Omental fat pad (tissue), 4 donors: ENCODE results near the gene ASB4. TPM values are rescaled to one million over a fixed set of nuclear protein-coding genes. Genes with fewer than 3 reads are reported as not detected.

Experiments
- ATAC-seq: fragments of 150-250 bp; one replicate; pipeline ENCODE4 v1.9.1; 2016; ENCODE audit warnings: mild to moderate bottlenecking, moderate library complexity; ENCODE audit not compliant: low FRiP score
- DNase-seq: peaks from one replicate; pipeline ENCODE4 v3.0.0-alpha.2; 2019; ENCODE audit warnings: low spot score
- total RNA-seq, 4 donors: library from RNA; depleted of rRNA; stranded (reverse); fragments of >200 nt; gene quantifications; one replicate each; pipeline ENCODE4 v1.1.0, GENCODE V29; 2016
- TF ChIP-seq, protein P1 (sequence below), 3 donors: fragments of 450-650 bp; IDR thresholded peaks; one replicate each; pipeline ENCODE4 v1.5.1; 2016 to 2017; ENCODE audit warnings: antibody characterized with exemption in 3 of 3, mild to moderate bottlenecking in 3 of 3, moderate library complexity in 2 of 3

Gene ASB4
- total RNA-seq, 4 donors from 2014 or later: 0.12 to 0.28 TPM; not detected in 2

DNA sequence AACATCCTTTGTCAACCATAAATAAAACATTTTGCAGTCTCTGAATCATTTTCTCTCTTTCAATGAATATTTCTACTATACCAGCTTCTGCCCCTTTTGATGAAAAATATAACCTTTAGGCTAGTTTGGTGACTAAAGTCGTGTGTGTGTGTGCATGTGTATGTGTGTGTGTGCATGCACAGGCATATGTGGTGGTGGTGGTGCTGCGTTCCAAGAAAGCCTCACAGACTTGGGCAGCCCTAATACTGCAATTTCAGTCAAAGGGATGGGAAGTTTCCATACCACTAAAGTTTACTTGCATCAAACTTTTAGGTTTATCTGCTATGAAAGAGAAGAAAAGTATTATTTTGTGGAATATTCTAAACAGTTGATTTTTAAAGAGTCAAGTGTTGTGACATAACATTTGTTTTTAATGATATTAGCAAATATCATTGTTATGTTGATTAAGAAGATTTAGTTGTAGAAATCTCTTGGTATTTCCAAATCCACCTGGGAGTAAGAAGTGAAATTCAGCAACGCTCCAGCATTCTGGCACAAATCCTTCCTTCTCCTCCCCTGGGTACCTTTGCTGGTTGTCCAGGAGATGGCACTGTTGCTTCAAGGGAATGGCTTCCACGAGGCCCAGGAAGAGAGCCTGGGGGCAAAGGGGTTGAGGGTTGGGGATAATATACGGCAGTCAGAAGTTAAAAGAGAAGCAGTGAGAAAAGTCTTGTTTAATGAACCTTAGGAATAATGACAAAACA is 41.5 kb downstream of the ASB4 start:
- TF ChIP-seq, protein P1, sequence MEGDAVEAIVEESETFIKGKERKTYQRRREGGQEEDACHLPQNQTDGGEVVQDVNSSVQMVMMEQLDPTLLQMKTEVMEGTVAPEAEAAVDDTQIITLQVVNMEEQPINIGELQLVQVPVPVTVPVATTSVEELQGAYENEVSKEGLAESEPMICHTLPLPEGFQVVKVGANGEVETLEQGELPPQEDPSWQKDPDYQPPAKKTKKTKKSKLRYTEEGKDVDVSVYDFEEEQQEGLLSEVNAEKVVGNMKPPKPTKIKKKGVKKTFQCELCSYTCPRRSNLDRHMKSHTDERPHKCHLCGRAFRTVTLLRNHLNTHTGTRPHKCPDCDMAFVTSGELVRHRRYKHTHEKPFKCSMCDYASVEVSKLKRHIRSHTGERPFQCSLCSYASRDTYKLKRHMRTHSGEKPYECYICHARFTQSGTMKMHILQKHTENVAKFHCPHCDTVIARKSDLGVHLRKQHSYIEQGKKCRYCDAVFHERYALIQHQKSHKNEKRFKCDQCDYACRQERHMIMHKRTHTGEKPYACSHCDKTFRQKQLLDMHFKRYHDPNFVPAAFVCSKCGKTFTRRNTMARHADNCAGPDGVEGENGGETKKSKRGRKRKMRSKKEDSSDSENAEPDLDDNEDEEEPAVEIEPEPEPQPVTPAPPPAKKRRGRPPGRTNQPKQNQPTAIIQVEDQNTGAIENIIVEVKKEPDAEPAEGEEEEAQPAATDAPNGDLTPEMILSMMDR (IDR thresholded peaks at IDR 0.05): peak in 1 of 3 donors; percentile 69
- no peak for DNase-seq
- peak; percentile 66 for ATAC-seq

DNA sequence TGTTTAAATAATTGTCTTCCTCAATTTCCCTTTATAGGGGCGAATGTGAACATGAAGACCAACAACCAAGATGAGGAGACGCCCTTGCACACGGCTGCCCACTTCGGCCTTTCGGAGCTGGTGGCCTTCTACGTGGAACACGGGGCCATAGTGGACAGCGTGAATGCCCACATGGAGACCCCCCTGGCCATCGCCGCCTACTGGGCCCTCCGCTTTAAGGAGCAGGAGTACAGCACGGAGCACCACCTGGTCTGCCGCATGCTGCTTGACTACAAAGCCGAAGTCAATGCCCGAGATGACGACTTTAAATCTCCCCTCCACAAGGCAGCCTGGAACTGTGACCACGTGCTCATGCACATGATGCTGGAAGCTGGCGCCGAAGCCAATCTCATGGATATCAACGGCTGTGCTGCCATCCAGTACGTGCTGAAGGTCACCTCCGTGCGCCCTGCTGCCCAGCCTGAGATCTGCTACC is 42.1 kb downstream of the ASB4 start:
- DNase-seq (no peak), ATAC-seq (no peak)
- TF ChIP-seq, protein P1 (IDR thresholded peaks at IDR 0.05): no peak

DNA sequence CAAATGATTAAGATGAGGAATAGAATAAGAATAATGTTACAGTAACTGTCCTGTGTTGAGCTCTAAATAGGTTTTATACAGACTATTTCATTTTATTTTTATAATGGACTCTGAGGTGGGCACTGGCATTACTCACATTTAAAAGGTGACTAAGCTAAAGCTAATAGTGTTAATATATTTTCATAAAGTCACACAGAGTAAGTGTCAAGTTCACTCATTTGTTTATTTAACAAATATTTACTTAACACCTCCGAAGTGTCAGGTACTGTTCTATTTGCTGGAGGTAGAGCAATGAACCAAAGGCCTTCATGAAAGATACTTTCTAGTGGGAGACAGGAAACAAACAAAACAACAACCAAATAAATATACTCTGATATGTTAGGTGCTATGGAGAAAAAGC is 44.0 kb downstream of the ASB4 start:
- no peak for DNase-seq
- ATAC-seq: no peak
- TF ChIP-seq, protein P1 (IDR thresholded peaks at IDR 0.05): no peak

DNA sequence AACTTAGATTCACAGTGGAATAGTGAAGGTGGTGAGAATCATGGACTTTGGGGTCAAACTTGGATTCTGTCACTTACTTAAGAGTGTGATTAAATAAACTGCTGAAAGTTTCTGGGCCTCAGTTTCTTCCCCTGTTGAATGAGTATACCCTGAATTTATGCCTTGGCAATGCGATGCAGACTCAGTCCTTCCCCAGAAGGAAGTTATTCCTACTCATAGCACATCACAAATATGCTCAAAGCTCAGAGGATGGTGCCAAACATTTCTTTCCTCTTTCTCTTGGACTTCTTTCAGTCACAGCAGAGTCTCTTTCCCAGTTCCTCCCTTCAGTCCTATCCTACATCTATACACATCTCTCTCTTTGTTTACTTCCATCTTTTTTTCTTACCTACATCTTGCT is 45.1 kb downstream of the ASB4 start:
- TF ChIP-seq, protein P1 (IDR thresholded peaks at IDR 0.05): no peak
- ATAC-seq (no peak), DNase-seq (no peak)

DNA sequence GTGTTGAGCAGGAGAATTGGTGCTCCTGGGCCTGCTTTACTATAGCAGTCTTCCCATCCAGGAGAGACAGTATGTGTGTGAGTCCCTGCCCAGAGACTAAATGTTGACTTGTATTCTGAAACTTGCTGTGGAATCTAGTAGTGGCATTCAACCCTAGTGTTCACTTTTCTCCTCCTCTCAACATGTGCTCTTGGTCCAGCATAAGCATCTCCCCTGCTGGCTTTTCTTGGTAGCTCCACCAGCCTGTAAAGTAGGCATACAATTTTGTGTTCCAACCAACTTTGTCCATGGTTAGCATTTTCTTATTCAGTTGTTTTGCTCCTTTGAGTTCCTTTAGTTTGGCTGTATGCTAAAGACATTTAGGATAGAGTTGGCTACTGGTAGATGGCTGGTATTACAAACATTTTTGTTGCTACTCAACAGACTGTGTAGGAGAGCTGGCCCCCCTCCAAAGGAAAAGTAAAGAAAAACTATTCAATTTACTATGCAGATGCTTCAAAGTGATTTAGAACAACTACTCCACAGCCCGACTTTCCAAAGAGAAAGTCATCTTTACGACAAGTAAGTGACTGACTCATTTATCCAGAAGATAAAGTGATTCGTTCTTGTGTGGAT is 46.0 kb downstream of the ASB4 start:
- no peak for DNase-seq
- TF ChIP-seq, protein P1 (IDR thresholded peaks at IDR 0.05): no peak
- ATAC-seq: no peak

DNA sequence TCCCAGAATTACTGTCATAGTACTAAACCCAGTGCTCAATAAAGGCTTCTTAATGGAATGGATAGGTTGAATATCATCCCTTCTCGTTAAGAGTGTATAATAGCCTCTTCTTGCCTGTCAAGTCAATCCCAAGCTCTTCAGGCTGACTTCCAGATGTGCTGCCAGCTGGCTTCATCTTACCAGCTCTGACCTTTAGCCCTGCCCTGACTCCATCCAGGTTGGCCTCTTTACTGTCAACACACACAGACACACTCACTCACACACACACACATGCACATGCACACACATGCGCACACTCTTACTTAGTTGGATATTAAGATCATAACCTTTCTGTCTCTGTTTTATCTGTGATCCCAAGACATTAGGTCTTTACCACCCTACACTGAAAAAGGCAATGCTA is 49.1 kb downstream of the ASB4 start:
- no peak for ATAC-seq
- TF ChIP-seq, protein P1 (IDR thresholded peaks at IDR 0.05): no peak

DNA sequence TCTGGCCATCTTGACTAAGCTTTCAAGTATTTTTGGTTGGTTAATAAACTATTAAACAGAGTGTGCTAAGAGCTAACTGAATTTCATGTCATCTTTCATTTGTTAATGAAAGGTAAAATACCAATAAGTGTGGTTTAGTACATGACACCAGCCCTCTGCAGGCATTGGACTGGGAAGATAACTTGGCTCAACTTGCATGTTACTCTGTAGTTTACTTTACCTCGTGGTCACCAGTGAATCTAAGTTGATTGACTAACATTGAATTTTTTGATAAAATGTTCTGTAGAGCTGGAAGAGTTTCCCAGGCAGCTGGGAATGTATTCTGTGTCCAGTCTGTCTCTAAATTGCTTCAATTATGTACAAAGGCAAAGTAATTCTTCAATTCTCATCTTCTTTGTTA is 49.9 kb downstream of the ASB4 start:
- ATAC-seq: no peak
- TF ChIP-seq, protein P1 (IDR thresholded peaks at IDR 0.05): no peak
- no peak for DNase-seq

More for the DNA sequence above, 49.1 kb downstream of the ASB4 start:
- DNase-seq: no peak
